Measurements from ENCODE around the gene AZI2. TPM values are rescaled to one million over a fixed set of nuclear protein-coding genes. Genes with fewer than 3 reads are reported as not detected.
A peak's percentile ranks its signal among the peaks of the same experiment; 100 is the strongest.

AZI2 gene
- total RNA-seq, 1 experiment from 2014 or later = 106 TPM

DNA sequence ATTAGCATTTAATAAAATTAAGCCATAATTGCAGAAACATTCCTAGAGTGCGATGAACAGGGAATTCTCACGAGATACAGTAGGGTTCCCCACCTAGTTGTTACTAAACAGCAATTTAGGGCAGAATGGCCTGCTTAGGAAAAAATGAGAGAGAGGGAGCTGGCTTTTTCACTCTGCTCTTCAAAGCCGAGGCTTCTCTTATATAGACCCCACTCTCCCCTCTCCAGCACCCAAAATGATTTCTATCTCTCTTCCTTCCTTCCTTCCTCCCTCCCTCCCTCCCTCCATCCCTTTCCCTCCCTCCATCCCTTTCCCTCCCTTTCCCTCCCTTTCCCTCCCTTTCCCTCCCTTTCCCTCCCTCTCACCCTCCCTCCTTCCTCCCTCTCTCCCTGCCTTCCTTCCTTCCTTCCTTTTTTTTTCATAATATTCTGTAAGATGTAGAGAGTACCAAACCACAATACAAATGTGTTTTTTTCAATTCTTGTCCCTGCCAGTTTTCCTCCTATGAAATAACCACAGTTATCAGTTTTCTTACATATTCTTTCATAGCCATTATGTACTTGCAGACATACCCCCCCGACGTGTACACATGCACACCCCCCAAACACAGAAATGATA is 48.2 kb downstream of the AZI2 start:
- ChIA-PET POLR2A (ENCODE audit: low non-redundant PET) (no interaction called here), CTCF (no interaction called here)
- Histone ChIP-seq H3K4me1 (ENCODE audit: insufficient read depth, low read length, poor library complexity, severe bottlenecking) (peaks cover 18% of the 10 kb centered on the region), H3K27me3 (replicated peaks; ENCODE audit: insufficient read depth, low read depth, low read length, poor library complexity) (no peaks in the 10 kb centered on the region), H3K9me3 (ENCODE audit: low read depth, low read length, poor library complexity, severe bottlenecking) (no peaks in the 10 kb centered on the region), H3K4me3 (ENCODE audit: low read depth, low read length, poor library complexity, severe bottlenecking) (no peak overlapping the region), H3K36me3 (ENCODE audit: insufficient read depth, low read length, poor library complexity, severe bottlenecking) (no peaks in the 10 kb centered on the region), H3K27ac (ENCODE audit: low read depth, low read length, poor library complexity, severe bottlenecking) (no peak overlapping the region)
- TF ChIP-seq, protein P1, sequence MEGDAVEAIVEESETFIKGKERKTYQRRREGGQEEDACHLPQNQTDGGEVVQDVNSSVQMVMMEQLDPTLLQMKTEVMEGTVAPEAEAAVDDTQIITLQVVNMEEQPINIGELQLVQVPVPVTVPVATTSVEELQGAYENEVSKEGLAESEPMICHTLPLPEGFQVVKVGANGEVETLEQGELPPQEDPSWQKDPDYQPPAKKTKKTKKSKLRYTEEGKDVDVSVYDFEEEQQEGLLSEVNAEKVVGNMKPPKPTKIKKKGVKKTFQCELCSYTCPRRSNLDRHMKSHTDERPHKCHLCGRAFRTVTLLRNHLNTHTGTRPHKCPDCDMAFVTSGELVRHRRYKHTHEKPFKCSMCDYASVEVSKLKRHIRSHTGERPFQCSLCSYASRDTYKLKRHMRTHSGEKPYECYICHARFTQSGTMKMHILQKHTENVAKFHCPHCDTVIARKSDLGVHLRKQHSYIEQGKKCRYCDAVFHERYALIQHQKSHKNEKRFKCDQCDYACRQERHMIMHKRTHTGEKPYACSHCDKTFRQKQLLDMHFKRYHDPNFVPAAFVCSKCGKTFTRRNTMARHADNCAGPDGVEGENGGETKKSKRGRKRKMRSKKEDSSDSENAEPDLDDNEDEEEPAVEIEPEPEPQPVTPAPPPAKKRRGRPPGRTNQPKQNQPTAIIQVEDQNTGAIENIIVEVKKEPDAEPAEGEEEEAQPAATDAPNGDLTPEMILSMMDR (conservative IDR thresholded peaks at IDR 0.05; ENCODE audit: low read depth, low read length) = no peak
- TF ChIP-seq EZH2 (IDR thresholded peaks at IDR 0.05; ENCODE audit: borderline replicate concordance, low read depth, low read length, poor library complexity, severe bottlenecking) = no peak
- DNase-seq (ENCODE audit: low spot score) = no peak
- intact Hi-C loops (cut with micrococcal nuclease; ENCODE audit: unreplicated experiment) = no loop called here
- BruUV-seq (replicated peaks) = no TSS peak

DNA sequence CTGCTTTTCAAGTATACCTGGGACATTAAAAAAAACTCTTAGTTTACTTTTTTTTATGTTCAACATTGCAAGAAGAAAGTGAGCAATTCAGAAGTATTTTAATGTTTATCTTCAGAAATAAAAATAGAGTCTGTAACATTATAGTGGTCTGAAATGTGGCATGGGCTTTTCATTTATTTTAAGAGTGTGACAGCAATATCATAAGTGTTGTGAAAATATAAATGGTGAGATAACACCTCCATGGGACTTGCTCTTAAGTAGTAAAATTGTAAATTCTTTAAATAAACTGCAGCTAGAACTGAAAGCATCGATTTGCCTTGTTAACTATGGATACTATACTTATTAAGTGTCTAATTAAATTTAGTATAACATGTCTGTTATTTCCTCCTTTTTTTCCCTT is 48.9 kb downstream of the AZI2 start:
- Histone ChIP-seq H3K27me3 (replicated peaks; ENCODE audit: insufficient read depth, low read depth, low read length, poor library complexity) (no peaks in the 10 kb centered on the region), H3K4me3 (ENCODE audit: low read depth, low read length, poor library complexity, severe bottlenecking) (no peak overlapping the region), H3K9me3 (ENCODE audit: low read depth, low read length, poor library complexity, severe bottlenecking) (no peaks in the 10 kb centered on the region), H3K4me1 (ENCODE audit: insufficient read depth, low read length, poor library complexity, severe bottlenecking) (peaks cover 24% of the 10 kb centered on the region), H3K36me3 (ENCODE audit: insufficient read depth, low read length, poor library complexity, severe bottlenecking) (no peaks in the 10 kb centered on the region), H3K27ac (ENCODE audit: low read depth, low read length, poor library complexity, severe bottlenecking) (no peak overlapping the region)
- CTCF ChIA-PET = no interaction called here
- POLR2A ChIA-PET (ENCODE audit: low non-redundant PET) = no interaction called here
- no TSS peak for BruUV-seq (replicated peaks)
- TF ChIP-seq, protein P1 (conservative IDR thresholded peaks at IDR 0.05; ENCODE audit: low read depth, low read length) = no peak
- TF ChIP-seq EZH2 (IDR thresholded peaks at IDR 0.05; ENCODE audit: borderline replicate concordance, low read depth, low read length, poor library complexity, severe bottlenecking) = no peak
- intact Hi-C loops (cut with micrococcal nuclease; ENCODE audit: unreplicated experiment) = no loop called here
- no peak for DNase-seq (ENCODE audit: low spot score)

DNA sequence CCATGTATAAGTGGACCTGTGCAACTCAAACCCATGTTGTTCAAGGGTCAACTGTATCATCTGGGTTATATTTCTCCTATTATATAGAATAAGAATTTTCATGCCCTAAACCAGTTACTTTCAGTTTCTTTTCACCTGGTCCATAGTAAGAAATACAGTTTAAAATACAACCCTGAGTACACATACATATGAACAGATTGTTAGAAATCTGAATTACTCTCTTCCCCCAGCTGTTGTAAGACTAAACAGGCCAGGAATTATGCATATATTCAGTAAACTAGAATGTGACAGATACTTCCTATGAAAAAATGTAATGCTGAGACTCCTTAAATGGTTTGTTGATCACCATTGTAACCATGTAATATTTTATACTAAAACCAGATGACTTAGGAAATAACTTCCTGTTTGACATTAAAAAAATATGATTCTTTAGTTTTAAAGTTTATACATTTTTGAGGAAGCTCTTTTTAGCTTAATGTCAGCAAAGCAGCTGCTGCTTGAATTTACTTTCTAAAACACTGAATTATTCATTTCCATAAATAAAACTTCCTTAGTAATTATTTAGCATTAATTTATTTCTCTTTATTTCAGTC is 52.6 kb downstream of the AZI2 start:
- POLR2A ChIA-PET (ENCODE audit: low non-redundant PET) = no interaction called here
- Histone ChIP-seq H3K36me3 (ENCODE audit: insufficient read depth, low read length, poor library complexity, severe bottlenecking) (no peaks in the 10 kb centered on the region), H3K9me3 (ENCODE audit: low read depth, low read length, poor library complexity, severe bottlenecking) (no peaks in the 10 kb centered on the region), H3K4me1 (ENCODE audit: insufficient read depth, low read length, poor library complexity, severe bottlenecking) (peaks cover 24% of the 10 kb centered on the region), H3K27me3 (replicated peaks; ENCODE audit: insufficient read depth, low read depth, low read length, poor library complexity) (no peaks in the 10 kb centered on the region), H3K4me3 (ENCODE audit: low read depth, low read length, poor library complexity, severe bottlenecking) (peak overlapping the region; percentile 13), H3K27ac (ENCODE audit: low read depth, low read length, poor library complexity, severe bottlenecking) (peak overlapping the region; percentile 51)
- TF ChIP-seq, protein P1 (conservative IDR thresholded peaks at IDR 0.05; ENCODE audit: low read depth, low read length) = no peak
- TF ChIP-seq EZH2 (IDR thresholded peaks at IDR 0.05; ENCODE audit: borderline replicate concordance, low read depth, low read length, poor library complexity, severe bottlenecking) = no peak
- intact Hi-C loops (cut with micrococcal nuclease; ENCODE audit: unreplicated experiment) = no loop called here
- DNase-seq (ENCODE audit: low spot score) = peak; percentile 30
- no TSS peak for BruUV-seq (replicated peaks)
- CTCF ChIA-PET = no interaction called here
